ENCODE results near the gene USP12.
"Not testable (repeated sequence)": the region's sequence is repeated elsewhere in the genome, so short reads cannot be mapped to it uniquely, and the experiment has no call there.

The USP12 gene

GRCh38 chr13:27141746-27142145 is 29.9 kb downstream of the USP12 start:
- no peak overlapping the region for H4K91ac ChIP-seq (ENCODE audit: low read depth, low read length)
- H3K9ac ChIP-seq (ENCODE audit: low read length), result no peak overlapping the region
- peak overlapping the region; percentile 69 for H3K4ac ChIP-seq (ENCODE audit: low read depth, low read length)
- no peak overlapping the region for H4K8ac ChIP-seq (ENCODE audit: low read depth, low read length)
- H2BK120ac ChIP-seq (ENCODE audit: insufficient read depth, low read length, poor library complexity), result no peak overlapping the region
- no peak overlapping the region for H3K18ac ChIP-seq (ENCODE audit: low read length)
- peaks cover 2 to 3% of the 10 kb centered on the region in 2 experiments for H3K36me3 ChIP-seq (ENCODE audit: control insufficient read depth in 1 of 2, insufficient read depth in 2 of 2, low read length in 2 of 2)
- no peak overlapping the region for H3K27ac ChIP-seq (ENCODE audit: low read depth, low read length)
- H3K4me3 ChIP-seq (ENCODE audit: low read depth, low read length), result no peak overlapping the region
- no peaks in the 10 kb centered on the region for H3K27me3 ChIP-seq (ENCODE audit: insufficient read depth, low read length)
- no peak overlapping the region for H3K14ac ChIP-seq (ENCODE audit: low read length)
- H3K23ac ChIP-seq (ENCODE audit: low read length), result no peak overlapping the region
- H3K9me3 ChIP-seq (ENCODE audit: insufficient read depth, low read depth, low read length), result peaks cover 2% of the 10 kb centered on the region
- H4K12ac ChIP-seq (ENCODE audit: low read depth, low read length), result no peak overlapping the region
- peaks cover 0 to 2% of the 10 kb centered on the region in 2 experiments for H3K4me1 ChIP-seq (ENCODE audit: control insufficient read depth in 1 of 2, insufficient read depth in 2 of 2, low read length in 2 of 2)
- H2AFZ ChIP-seq (ENCODE audit: insufficient read depth, low read length, poor library complexity), result no peak overlapping the region
- peaks cover 2% of the 10 kb centered on the region for H3K79me1 ChIP-seq (ENCODE audit: low read length)
- H2BK5ac ChIP-seq (ENCODE audit: low read depth, low read length, poor library complexity), result no peak overlapping the region
- no peak overlapping the region for H3K4me2 ChIP-seq (ENCODE audit: low read length)
- peaks cover 8% of the 10 kb centered on the region for H3K79me2 ChIP-seq (ENCODE audit: control insufficient read depth, insufficient read depth, low read length, poor library complexity)
- no peak overlapping the region for H2BK12ac ChIP-seq (ENCODE audit: low read length)
- WGBS (ENCODE audit: extremely low coverage, insufficient coverage, insufficient read length), result no CpG with 5 or more reads among the region's 5 CpGs
- H2AK5ac ChIP-seq (ENCODE audit: low read length), result no peak overlapping the region
- DNase-seq, result no peak

GRCh38 chr13:27141159-27141558 is 30.5 kb downstream of the USP12 start:
- WGBS (ENCODE audit: extremely low coverage, insufficient coverage, insufficient read length), result no CpG with 5 or more reads among the region's 5 CpGs

GRCh38 chr13:27140060-27140459 is 31.6 kb downstream of the USP12 start:
- no peak overlapping the region for H3K27ac ChIP-seq (ENCODE audit: low read depth, low read length)
- H3K4ac ChIP-seq (ENCODE audit: low read depth, low read length), result no peak overlapping the region
- H3K9ac ChIP-seq (ENCODE audit: low read length), result no peak overlapping the region
- no peak overlapping the region for H4K12ac ChIP-seq (ENCODE audit: low read depth, low read length)
- H3K9me3 ChIP-seq (ENCODE audit: insufficient read depth, low read depth, low read length), result peaks cover 2% of the 10 kb centered on the region
- H3K79me2 ChIP-seq (ENCODE audit: control insufficient read depth, insufficient read depth, low read length, poor library complexity), result peaks cover 8% of the 10 kb centered on the region
- no peak overlapping the region for H3K18ac ChIP-seq (ENCODE audit: low read length)
- no peak overlapping the region for H4K8ac ChIP-seq (ENCODE audit: low read depth, low read length)
- DNase-seq, result no peak
- no peak overlapping the region for H2AK5ac ChIP-seq (ENCODE audit: low read length)
- H3K79me1 ChIP-seq (ENCODE audit: low read length), result peaks cover 2% of the 10 kb centered on the region
- no peak overlapping the region for H2BK120ac ChIP-seq (ENCODE audit: insufficient read depth, low read length, poor library complexity)
- H3K4me2 ChIP-seq (ENCODE audit: low read length), result no peak overlapping the region
- no peak overlapping the region for H2BK12ac ChIP-seq (ENCODE audit: low read length)
- WGBS (ENCODE audit: extremely low coverage, insufficient coverage, insufficient read length), result no CpG with 5 or more reads among the region's 4 CpGs
- H3K4me3 ChIP-seq (ENCODE audit: low read depth, low read length), result no peak overlapping the region
- no peak overlapping the region for H3K14ac ChIP-seq (ENCODE audit: low read length)
- no peaks in the 10 kb centered on the region for H3K27me3 ChIP-seq (ENCODE audit: insufficient read depth, low read length)
- no peak overlapping the region for H3K23ac ChIP-seq (ENCODE audit: low read length)
- no peak overlapping the region for H2AFZ ChIP-seq (ENCODE audit: insufficient read depth, low read length, poor library complexity)
- no peak overlapping the region for H4K91ac ChIP-seq (ENCODE audit: low read depth, low read length)
- peaks cover 0 to 2% of the 10 kb centered on the region in 2 experiments for H3K4me1 ChIP-seq (ENCODE audit: control insufficient read depth in 1 of 2, insufficient read depth in 2 of 2, low read length in 2 of 2)
- peaks cover 2 to 3% of the 10 kb centered on the region in 2 experiments for H3K36me3 ChIP-seq (ENCODE audit: control insufficient read depth in 1 of 2, insufficient read depth in 2 of 2, low read length in 2 of 2)
- no peak overlapping the region for H2BK5ac ChIP-seq (ENCODE audit: low read depth, low read length, poor library complexity)

More at GRCh38 chr13:27141159-27141558, 30.5 kb downstream of the USP12 start:
- H2BK12ac ChIP-seq (ENCODE audit: low read length); H3K4me1 ChIP-seq (ENCODE audit: control insufficient read depth in 1 of 2, insufficient read depth in 2 of 2, low read length in 2 of 2); H3K9ac ChIP-seq (ENCODE audit: low read length); H4K91ac ChIP-seq (ENCODE audit: low read depth, low read length); H2AK5ac ChIP-seq (ENCODE audit: low read length); H3K27ac ChIP-seq (ENCODE audit: low read depth, low read length); DNase-seq; H3K79me1 ChIP-seq (ENCODE audit: low read length); H3K9me3 ChIP-seq (ENCODE audit: insufficient read depth, low read depth, low read length); H2BK5ac ChIP-seq (ENCODE audit: low read depth, low read length, poor library complexity); H3K14ac ChIP-seq (ENCODE audit: low read length); H2AFZ ChIP-seq (ENCODE audit: insufficient read depth, low read length, poor library complexity); H3K4ac ChIP-seq (ENCODE audit: low read depth, low read length); H3K18ac ChIP-seq (ENCODE audit: low read length); H3K36me3 ChIP-seq (ENCODE audit: control insufficient read depth in 1 of 2, insufficient read depth in 2 of 2, low read length in 2 of 2); H3K4me3 ChIP-seq (ENCODE audit: low read depth, low read length); H2BK120ac ChIP-seq (ENCODE audit: insufficient read depth, low read length, poor library complexity); H3K27me3 ChIP-seq (ENCODE audit: insufficient read depth, low read length); H3K79me2 ChIP-seq (ENCODE audit: control insufficient read depth, insufficient read depth, low read length, poor library complexity); H4K12ac ChIP-seq (ENCODE audit: low read depth, low read length); H3K4me2 ChIP-seq (ENCODE audit: low read length); H4K8ac ChIP-seq (ENCODE audit: low read depth, low read length); H3K23ac ChIP-seq (ENCODE audit: low read length): not testable (repeated sequence)

GRCh38 chr13:27139565-27139964 is 32.0 kb downstream of the USP12 start:
- H3K27me3 ChIP-seq (ENCODE audit: insufficient read depth, low read length), result no peaks in the 10 kb centered on the region
- H3K18ac ChIP-seq (ENCODE audit: low read length), result no peak overlapping the region
- no peak overlapping the region for H4K8ac ChIP-seq (ENCODE audit: low read depth, low read length)
- DNase-seq, result no peak
- H3K79me1 ChIP-seq (ENCODE audit: low read length), result no peaks in the 10 kb centered on the region
- no peak overlapping the region for H4K91ac ChIP-seq (ENCODE audit: low read depth, low read length)
- H3K79me2 ChIP-seq (ENCODE audit: control insufficient read depth, insufficient read depth, low read length, poor library complexity), result peaks cover 5% of the 10 kb centered on the region
- H3K4me1 ChIP-seq (ENCODE audit: control insufficient read depth in 1 of 2, insufficient read depth in 2 of 2, low read length in 2 of 2), result no peaks in the 10 kb centered on the region
- no peak overlapping the region for H3K4me3 ChIP-seq (ENCODE audit: low read depth, low read length)
- peaks cover 2% of the 10 kb centered on the region for H3K9me3 ChIP-seq (ENCODE audit: insufficient read depth, low read depth, low read length)
- no peak overlapping the region for H3K9ac ChIP-seq (ENCODE audit: low read length)
- H3K27ac ChIP-seq (ENCODE audit: low read depth, low read length), result no peak overlapping the region
- H2BK12ac ChIP-seq (ENCODE audit: low read length), result no peak overlapping the region
- no peak overlapping the region for H3K4me2 ChIP-seq (ENCODE audit: low read length)
- H2BK5ac ChIP-seq (ENCODE audit: low read depth, low read length, poor library complexity), result no peak overlapping the region
- H3K14ac ChIP-seq (ENCODE audit: low read length), result no peak overlapping the region
- peak overlapping the region; percentile 36 for H3K4ac ChIP-seq (ENCODE audit: low read depth, low read length)
- H2AK5ac ChIP-seq (ENCODE audit: low read length), result no peak overlapping the region
- H3K23ac ChIP-seq (ENCODE audit: low read length), result no peak overlapping the region
- no CpG with 5 or more reads among the region's 2 CpGs for WGBS (ENCODE audit: extremely low coverage, insufficient coverage, insufficient read length)
- H2BK120ac ChIP-seq (ENCODE audit: insufficient read depth, low read length, poor library complexity), result no peak overlapping the region
- H3K36me3 ChIP-seq (ENCODE audit: control insufficient read depth in 1 of 2, insufficient read depth in 2 of 2, low read length in 2 of 2), result peaks cover 2 to 3% of the 10 kb centered on the region in 2 experiments
- H4K12ac ChIP-seq (ENCODE audit: low read depth, low read length), result no peak overlapping the region
- no peak overlapping the region for H2AFZ ChIP-seq (ENCODE audit: insufficient read depth, low read length, poor library complexity)
